Smooth muscle cell (in vitro differentiated cells): Measurements from ENCODE around the gene CD180. TPM values are rescaled to one million over a fixed set of nuclear protein-coding genes. Genes with fewer than 3 reads are reported as not detected.

Experiments used
- DNase-seq: peaks from one replicate; lab custom pipeline; 2025; ENCODE audit not compliant: unreplicated experiment; lab: John Stamatoyannopoulos, UW
- H2AFZ ChIP-seq: fragments of 200-600 bp; sonication (generic); 2 replicates; pipeline ENCODE4 v1.6.0; 2016; ENCODE audit warnings: antibody characterized with exemption, low read depth, mild to moderate bottlenecking
- H3F3A ChIP-seq: fragments of 200-600 bp; sonication (generic); 2 replicates; pipeline ENCODE4 v1.6.0; 2017; ENCODE audit warnings: antibody characterized with exemption, low read depth
- H3K27ac ChIP-seq: fragments of 200-600 bp; sonication (generic); 2 replicates; pipeline ENCODE4 v1.5.1; 2016; ENCODE audit warnings: low read depth, mild to moderate bottlenecking
- H3K27me3 ChIP-seq: fragments of 200-600 bp; sonication (generic); 2 replicates; pipeline ENCODE4 v1.6.1; 2016; ENCODE audit warnings: low read depth, mild to moderate bottlenecking
- H3K36me3 ChIP-seq: fragments of 200-600 bp; sonication (generic); 2 replicates; pipeline ENCODE4 v1.5.1; 2016; ENCODE audit warnings: low read depth
- H3K4me1 ChIP-seq: fragments of 200-600 bp; sonication (generic); 2 replicates; pipeline ENCODE4 v1.5.1; 2016; ENCODE audit warnings: low read depth
- H3K4me2 ChIP-seq: fragments of 200-600 bp; sonication (generic); 2 replicates; pipeline ENCODE4 v1.6.0; 2016; ENCODE audit warnings: mild to moderate bottlenecking
- H3K4me3 ChIP-seq: fragments of 200-600 bp; sonication (generic); 2 replicates; pipeline ENCODE4 v1.5.1; 2016; ENCODE audit warnings: mild to moderate bottlenecking
- H3K79me2 ChIP-seq: fragments of 200-600 bp; sonication (generic); 2 replicates; pipeline ENCODE4 v1.6.0; 2016; ENCODE audit warnings: low read depth, mild to moderate bottlenecking
- H3K9ac ChIP-seq: fragments of 200-600 bp; sonication (generic); 2 replicates; pipeline ENCODE4 v1.6.0; 2016; ENCODE audit warnings: low read depth
- H3K9me3 ChIP-seq: fragments of 200-600 bp; sonication (generic); replicated peaks from 2 replicates; pipeline ENCODE4 v1.5.1; 2016; ENCODE audit warnings: low read depth
- H4K20me1 ChIP-seq: fragments of 200-600 bp; sonication (generic); 2 replicates; pipeline ENCODE4 v1.6.0; 2016; ENCODE audit warnings: low read depth
- CTCF ChIP-seq: fragments of 200-600 bp; sonication (generic); IDR thresholded peaks from 2 replicates; pipeline ENCODE4 v1.5.1; 2017; ENCODE audit warnings: borderline replicate concordance, mild to moderate bottlenecking, antibody characterized with exemption; ENCODE audit not compliant: insufficient read depth, poor library complexity, severe bottlenecking
- WGBS: methylation state at CpG from one replicate; pipeline ENCODE4 v1.1.7; 2016; ENCODE audit warnings: low lambda C conversion rate; 5-methylcytosine and 5-hydroxymethylcytosine counted together
- polyA plus RNA-seq: library from polyadenylated mRNA; unstranded; fragments of >200 nt; fragmentation: Nextera tagmentation; extraction: Ambion mirVana; gene quantifications from 2 replicates; pipeline ENCODE4 v1.2.1, GENCODE V29; 2016
- total RNA-seq: library from RNA; depleted of rRNA; stranded (reverse); fragments of >200 nt; gene quantifications from 2 replicates; pipeline ENCODE4 v1.2.3, GENCODE V29; 2014

CD180 gene
- total and polyA plus RNA-seq, 2 experiments from 2014 or later: not detected

GRCh38 chr5:67204821-67205220 is 8.2 kb upstream of the CD180 start:
- H3K27me3 ChIP-seq: no peaks in the 10 kb centered on the region
- no peak for TF ChIP-seq CTCF
- no peaks in the 10 kb centered on the region for H3K36me3 ChIP-seq
- H3K9me3 ChIP-seq: no peaks in the 10 kb centered on the region
- H3K27ac ChIP-seq: no peak overlapping the region
- no peaks in the 10 kb centered on the region for H3K79me2 ChIP-seq
- no peak overlapping the region for H3K9ac ChIP-seq
- peak overlapping the region; percentile 60 for H2AFZ ChIP-seq
- no peaks in the 10 kb centered on the region for H3K4me1 ChIP-seq
- DNase-seq: no peak
- no peak overlapping the region for H3K4me2 ChIP-seq
- no peak overlapping the region for H3K4me3 ChIP-seq
- H3F3A ChIP-seq: no peaks in the 10 kb centered on the region
- 70% methylated on average over 5 of the region's 5 CpGs for WGBS
- H4K20me1 ChIP-seq: no peaks in the 10 kb centered on the region

GRCh38 chr5:67203701-67204074 is 7.1 kb upstream of the CD180 start:
- H3K27me3 ChIP-seq: no peaks in the 10 kb centered on the region
- H3F3A ChIP-seq: no peaks in the 10 kb centered on the region
- no peaks in the 10 kb centered on the region for H3K4me1 ChIP-seq
- no peak overlapping the region for H2AFZ ChIP-seq
- H3K4me2 ChIP-seq: no peak overlapping the region
- no peak overlapping the region for H3K9ac ChIP-seq
- H3K9me3 ChIP-seq: no peaks in the 10 kb centered on the region
- TF ChIP-seq CTCF: no peak
- H3K27ac ChIP-seq: no peak overlapping the region
- 73% methylated on average over 2 of the region's 2 CpGs for WGBS
- H3K79me2 ChIP-seq: no peaks in the 10 kb centered on the region
- DNase-seq: no peak
- no peak overlapping the region for H3K4me3 ChIP-seq
- no peaks in the 10 kb centered on the region for H4K20me1 ChIP-seq
- H3K36me3 ChIP-seq: no peaks in the 10 kb centered on the region

GRCh38 chr5:67202828-67203227 is 6.2 kb upstream of the CD180 start:
- H2AFZ ChIP-seq: no peak overlapping the region
- TF ChIP-seq CTCF: no peak
- no peaks in the 10 kb centered on the region for H3K9me3 ChIP-seq
- no peak overlapping the region for H3K27ac ChIP-seq
- H4K20me1 ChIP-seq: no peaks in the 10 kb centered on the region
- no peaks in the 10 kb centered on the region for H3K36me3 ChIP-seq
- H3K4me3 ChIP-seq: no peak overlapping the region
- DNase-seq: no peak
- 80% methylated on average over 4 of the region's 4 CpGs for WGBS
- no peaks in the 10 kb centered on the region for H3F3A ChIP-seq
- H3K4me1 ChIP-seq: no peaks in the 10 kb centered on the region
- no peak overlapping the region for H3K9ac ChIP-seq
- no peaks in the 10 kb centered on the region for H3K79me2 ChIP-seq
- H3K4me2 ChIP-seq: no peak overlapping the region
- no peaks in the 10 kb centered on the region for H3K27me3 ChIP-seq

GRCh38 chr5:67201897-67202549 is 5.4 kb upstream of the CD180 start:
- H3K27me3 ChIP-seq: no peaks in the 10 kb centered on the region
- no peak for TF ChIP-seq CTCF
- H3K79me2 ChIP-seq: no peaks in the 10 kb centered on the region
- WGBS: 87% methylated on average over 6 of the region's 6 CpGs
- H3K4me2 ChIP-seq: no peak overlapping the region
- no peaks in the 10 kb centered on the region for H3K4me1 ChIP-seq
- DNase-seq: no peak
- no peak overlapping the region for H3K9ac ChIP-seq
- H3K27ac ChIP-seq: no peak overlapping the region
- H2AFZ ChIP-seq: no peak overlapping the region
- H3K36me3 ChIP-seq: no peaks in the 10 kb centered on the region
- H4K20me1 ChIP-seq: no peaks in the 10 kb centered on the region
- no peaks in the 10 kb centered on the region for H3F3A ChIP-seq
- no peaks in the 10 kb centered on the region for H3K9me3 ChIP-seq
- no peak overlapping the region for H3K4me3 ChIP-seq
